ENCODE results near the gene GLRA3.

GRCh38 chr4:174746710-174747109 is 82.3 kb downstream of the GLRA3 start:
- TF ChIP-seq CTCF (conservative IDR thresholded peaks at IDR 0.05 in 1 of 2, IDR thresholded peaks at IDR 0.05 in 1 of 2; ENCODE audit: low read depth in 1 of 2, low read length in 2 of 2) (no peak), EZH2 (IDR thresholded peaks at IDR 0.05; ENCODE audit: low read length, missing control alignments) (no peak)
